NCI-H1694 treated with DMSO at 0.1 percent for 48 hours (cell line): Measurements from ENCODE around the gene ARNT2.

Experiments used
- DNase-seq: peaks from one replicate; lab custom pipeline; 2025; lab: John Stamatoyannopoulos, UW

The ARNT2 gene

GRCh38 chr15:80558631-80559319 lies 154.6 kb downstream of the ARNT2 start:
- no peak for DNase-seq

- no peak for DNase-seq
These were observed 155.1 kb downstream of the ARNT2 start for GRCh38 chr15:80559320-80559693.

GRCh38 chr15:80559761-80560160 lies 155.6 kb downstream of the ARNT2 start:
- no peak for DNase-seq

GRCh38 chr15:80560601-80561400 lies 156.6 kb downstream of the ARNT2 start:
- DNase-seq = no peak

- no peak for DNase-seq
These were observed 157.3 kb downstream of the ARNT2 start for GRCh38 chr15:80561500-80561899.

- no peak for DNase-seq
These were observed 157.9 kb downstream of the ARNT2 start for GRCh38 chr15:80562033-80562432.

GRCh38 chr15:80562846-80563245 lies 158.7 kb downstream of the ARNT2 start:
- DNase-seq = no peak

GRCh38 chr15:80563372-80563997 lies 159.3 kb downstream of the ARNT2 start:
- DNase-seq = no peak

GRCh38 chr15:80564056-80564455 lies 159.9 kb downstream of the ARNT2 start:
- DNase-seq = no peak

- DNase-seq = no peak
These were observed 161.2 kb downstream of the ARNT2 start for GRCh38 chr15:80565398-80565797.

- DNase-seq = no peak
These were observed 161.8 kb downstream of the ARNT2 start for GRCh38 chr15:80565988-80566387.

- DNase-seq = peak; percentile 64
These were observed 163.6 kb downstream of the ARNT2 start for GRCh38 chr15:80567721-80568157.

- DNase-seq = no peak
These were observed 164.1 kb downstream of the ARNT2 start for GRCh38 chr15:80568298-80568697.

- no peak for DNase-seq
These were observed 164.9 kb downstream of the ARNT2 start for GRCh38 chr15:80568876-80569605.

GRCh38 chr15:80569656-80570055 lies 165.5 kb downstream of the ARNT2 start:
- no peak for DNase-seq

- no peak for DNase-seq
These were observed 166.4 kb downstream of the ARNT2 start for GRCh38 chr15:80570553-80570952.

- DNase-seq = no peak
These were observed 168.2 kb downstream of the ARNT2 start for GRCh38 chr15:80572337-80572736.

- DNase-seq = no peak
These were observed 169.4 kb downstream of the ARNT2 start for GRCh38 chr15:80573606-80574005.

GRCh38 chr15:80574590-80574989 lies 170.4 kb downstream of the ARNT2 start:
- no peak for DNase-seq

GRCh38 chr15:80576519-80577090 lies 172.4 kb downstream of the ARNT2 start:
- no peak for DNase-seq

- no peak for DNase-seq
These were observed 173.5 kb downstream of the ARNT2 start for GRCh38 chr15:80577552-80578205.
